Muscle of leg (tissue), 11 donors: ENCODE measurements around the gene SERAC1. TPM values are rescaled to one million over a fixed set of nuclear protein-coding genes. Genes with fewer than 3 reads are reported as not detected.
"Not testable (repeated sequence)": the region's sequence is repeated elsewhere in the genome, so short reads cannot be mapped to it uniquely, and the experiment has no call there.

ENCODE experiments used
- DNase-seq: peaks from one replicate; pipeline ENCODE4 v3.0.0; 2013
- H3K27ac ChIP-seq: one replicate; pipeline ENCODE4 v1.5.1; 2013; ENCODE audit warnings: mild to moderate bottlenecking, low read length, control low read depth
- H3K27me3 ChIP-seq: one replicate; pipeline ENCODE4 v1.6.1; 2013; ENCODE audit warnings: low read length; ENCODE audit not compliant: control insufficient read depth, insufficient read depth
- H3K36me3 ChIP-seq: one replicate; pipeline ENCODE4 v1.6.1; 2013; ENCODE audit warnings: low read length; ENCODE audit not compliant: control insufficient read depth, insufficient read depth
- H3K4me1 ChIP-seq: one replicate; pipeline ENCODE4 v1.6.1; 2013; ENCODE audit warnings: low read length; ENCODE audit not compliant: control insufficient read depth, insufficient read depth
- H3K4me3 ChIP-seq: one replicate; pipeline ENCODE4 v1.5.1; 2013; ENCODE audit warnings: low read length, control low read depth
- H3K9me3 ChIP-seq: replicated peaks from 2 replicates; pipeline ENCODE4 v1.6.1; 2013; ENCODE audit warnings: low read depth, low read length; ENCODE audit not compliant: control insufficient read depth
- WGBS: methylation state at CpG from one replicate; pipeline ENCODE4 v1.1.5; 2013; ENCODE audit warnings: missing lambda C conversion rate; ENCODE audit not compliant: insufficient coverage; 5-methylcytosine and 5-hydroxymethylcytosine counted together
- polyA plus RNA-seq, 8 donors: library from polyadenylated mRNA; unstranded; fragments of 120-200 nt; gene quantifications; one replicate each; pipeline versions ENCODE4 v1.2.1 to v1.2.3, GENCODE V29; 2013; ENCODE audit warnings: inconsistent platforms in 1 of 8, low replicate concordance in 1 of 8; ENCODE audit not compliant: insufficient read length in 8 of 8, insufficient read depth in 1 of 8
- total RNA-seq: library from RNA; stranded (reverse); fragments of 120-200 nt; gene quantifications from one replicate; pipeline ENCODE4 v1.2.4, GENCODE V29; 2013

SERAC1 gene
- total and polyA plus RNA-seq, 9 donors: 4.8 to 6.3 (median 5.5) TPM

DNA sequence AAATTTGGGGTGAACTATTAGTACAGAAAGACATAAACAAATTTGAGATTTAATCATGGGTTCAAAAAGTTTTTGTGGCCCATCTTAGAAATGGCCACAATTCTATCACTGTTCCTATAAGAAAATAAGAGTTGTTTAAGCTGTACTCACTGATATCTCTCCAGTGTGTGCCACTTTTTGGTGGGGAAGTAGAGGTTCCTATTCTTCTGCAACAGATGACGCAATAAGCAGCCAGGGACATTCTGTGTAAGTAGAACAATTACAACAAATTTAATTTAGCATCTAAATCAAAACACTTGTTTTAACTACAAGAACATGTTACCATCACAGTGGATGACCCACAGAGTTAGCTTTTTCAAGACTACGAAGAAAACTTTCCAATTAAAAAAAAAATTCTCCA is 9.9 kb downstream of the SERAC1 start:
- H3K4me3 ChIP-seq: no peak overlapping the region
- H3K9me3 ChIP-seq: no peaks in the 10 kb centered on the region

DNA sequence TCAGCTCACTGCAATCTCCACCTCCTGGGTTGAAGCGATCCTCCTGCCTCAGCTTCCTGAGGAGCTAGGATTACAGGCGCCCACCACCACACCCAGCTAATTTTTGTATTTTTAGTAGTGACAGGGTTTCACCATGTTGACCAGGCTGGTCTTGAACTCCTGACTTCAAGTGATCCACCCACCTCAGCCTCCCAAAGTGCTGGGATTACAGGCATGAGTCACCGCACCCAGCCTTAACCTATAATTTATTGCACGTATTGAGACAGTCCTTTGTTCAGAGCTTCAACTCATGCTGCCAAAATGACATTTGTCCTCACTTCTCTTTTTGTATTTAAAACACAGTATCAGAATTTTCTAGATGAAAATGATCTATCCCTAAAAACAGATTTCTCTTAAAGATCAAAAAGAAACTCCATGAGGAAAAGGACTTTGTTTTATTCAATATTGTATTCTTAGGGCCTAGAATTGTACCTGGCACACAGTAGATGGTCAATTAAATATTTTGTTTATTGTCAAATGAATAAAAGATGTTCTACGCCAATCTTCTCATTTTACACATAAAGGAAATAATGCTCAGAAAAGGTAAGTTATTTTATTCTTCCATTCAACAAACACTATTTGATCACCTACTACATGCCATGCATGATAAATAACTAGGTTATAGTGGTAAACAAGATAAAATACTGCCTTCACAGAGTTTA is 10.8 kb downstream of the SERAC1 start:
- H3K27ac ChIP-seq: no peak overlapping the region
- no peak for DNase-seq
- no peaks in the 10 kb centered on the region for H3K27me3 ChIP-seq
- no peaks in the 10 kb centered on the region for H3K4me1 ChIP-seq
- no peaks in the 10 kb centered on the region for H3K9me3 ChIP-seq
- no peaks in the 10 kb centered on the region for H3K36me3 ChIP-seq
- no peak overlapping the region for H3K4me3 ChIP-seq
- 100% methylated on average over 2 of the region's 5 CpGs for WGBS

More for the DNA sequence above, 9.9 kb downstream of the SERAC1 start:
- Histone ChIP-seq H3K27me3 (no peaks in the 10 kb centered on the region), H3K4me1 (no peaks in the 10 kb centered on the region), H3K27ac (no peak overlapping the region), H3K36me3 (no peaks in the 10 kb centered on the region)
- no CpG with 5 or more reads among the region's 2 CpGs for WGBS
- no peak for DNase-seq

DNA sequence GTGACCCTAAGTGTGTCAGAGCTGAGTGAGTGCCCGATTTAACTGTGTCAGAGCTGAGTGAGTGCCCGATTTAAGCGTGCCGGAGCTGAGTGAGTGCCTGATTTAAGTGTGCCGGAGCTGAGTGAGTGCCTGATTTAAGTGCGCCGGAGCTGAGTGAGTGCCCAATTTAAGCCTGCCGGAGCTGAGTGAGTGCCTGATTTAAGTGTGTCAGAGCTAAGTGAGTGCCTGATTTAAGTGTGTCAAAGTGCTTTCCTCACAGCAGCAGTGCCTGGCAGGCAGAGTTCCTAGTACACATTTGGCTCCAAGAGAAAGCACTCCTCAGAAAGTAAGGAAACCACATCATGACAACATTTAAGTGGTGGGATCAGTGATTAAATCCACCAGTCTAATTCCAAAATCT is 13.2 kb downstream of the SERAC1 start:
- Histone ChIP-seq H3K27me3 (no peaks in the 10 kb centered on the region), H3K4me3 (no peak overlapping the region), H3K4me1 (no peaks in the 10 kb centered on the region), H3K9me3 (no peaks in the 10 kb centered on the region), H3K36me3 (no peaks in the 10 kb centered on the region), H3K27ac (no peak overlapping the region)
- WGBS: 92% methylated on average over 8 of the region's 8 CpGs
- DNase-seq: no peak

DNA sequence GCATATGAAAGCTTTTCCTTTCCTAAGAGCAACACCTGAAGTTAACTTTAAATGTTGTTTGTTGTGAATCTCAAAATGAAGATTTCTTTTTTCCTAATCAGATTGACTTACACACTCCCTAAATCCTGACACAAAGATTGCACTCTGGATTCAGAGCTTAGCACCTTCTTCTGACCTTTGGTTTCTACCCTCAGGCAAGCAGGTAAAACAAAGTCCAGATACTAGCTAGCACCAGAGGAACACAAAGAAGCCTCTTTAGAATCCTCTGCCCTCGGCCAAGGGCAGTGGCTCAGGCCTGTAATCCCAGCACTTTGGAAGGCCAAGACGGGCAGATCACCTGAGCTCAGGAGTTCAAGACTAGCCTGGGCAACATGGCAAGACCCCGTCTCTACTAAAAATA is 14.5 kb downstream of the SERAC1 start:
- DNase-seq: no peak
- no peak overlapping the region for H3K4me3 ChIP-seq
- H3K27ac ChIP-seq: no peak overlapping the region
- 100% methylated on average over 1 of the region's 3 CpGs for WGBS
- H3K36me3 ChIP-seq: peaks cover 2% of the 10 kb centered on the region
- no peaks in the 10 kb centered on the region for H3K27me3 ChIP-seq
- H3K9me3 ChIP-seq: no peaks in the 10 kb centered on the region
- H3K4me1 ChIP-seq: no peaks in the 10 kb centered on the region

DNA sequence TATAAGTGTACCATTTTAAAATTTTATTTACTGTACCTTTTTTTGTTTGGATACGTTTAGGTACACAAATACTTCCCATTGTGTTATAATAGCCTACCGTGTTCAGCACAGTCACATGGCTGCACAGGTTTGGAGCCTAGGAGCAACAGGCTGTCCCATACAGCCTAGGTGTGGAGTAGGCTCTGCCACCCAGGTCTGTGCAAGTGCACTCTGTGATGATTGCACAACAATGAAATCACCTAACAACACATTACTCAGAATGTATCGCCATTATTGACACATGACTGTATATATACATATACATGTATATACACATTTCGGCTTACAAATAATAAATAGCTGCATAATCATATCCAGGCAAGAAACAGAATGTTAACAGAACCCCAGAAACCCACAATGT is 15.4 kb downstream of the SERAC1 start:
- WGBS: 100% methylated on average over 1 of the region's 4 CpGs
- no peak overlapping the region for H3K27ac ChIP-seq
- H3K36me3 ChIP-seq: peaks cover 2% of the 10 kb centered on the region

DNA sequence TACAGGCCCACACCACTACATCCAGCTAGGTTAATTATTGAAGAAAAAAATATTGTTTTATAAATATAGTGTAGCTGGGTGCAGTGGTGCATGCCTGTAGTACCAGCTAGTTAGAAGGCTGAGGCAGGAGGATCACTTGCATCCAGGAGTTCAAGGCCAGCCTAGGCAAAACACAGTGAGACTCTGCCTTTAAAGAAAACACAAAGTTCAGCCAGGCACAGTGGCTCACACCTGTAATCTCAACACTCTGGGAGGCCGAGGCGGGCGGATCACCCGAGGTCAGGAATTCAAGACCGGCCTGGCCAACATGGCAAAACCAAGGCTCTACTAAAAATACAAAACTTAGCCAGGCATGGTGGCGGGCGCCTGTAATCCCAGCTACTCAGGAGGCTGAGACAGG is 16.0 kb downstream of the SERAC1 start:
- not testable (repeated sequence) for DNase-seq, H3K36me3 ChIP-seq, H3K27me3 ChIP-seq, H3K4me3 ChIP-seq, H3K27ac ChIP-seq, H3K9me3 ChIP-seq, H3K4me1 ChIP-seq
- WGBS: 96% methylated on average over 4 of the region's 7 CpGs

More for the DNA sequence above, 15.4 kb downstream of the SERAC1 start:
- no peaks in the 10 kb centered on the region for H3K9me3 ChIP-seq
- no peak for DNase-seq
- no peaks in the 10 kb centered on the region for H3K27me3 ChIP-seq
- no peak overlapping the region for H3K4me3 ChIP-seq
- H3K4me1 ChIP-seq: no peaks in the 10 kb centered on the region

DNA sequence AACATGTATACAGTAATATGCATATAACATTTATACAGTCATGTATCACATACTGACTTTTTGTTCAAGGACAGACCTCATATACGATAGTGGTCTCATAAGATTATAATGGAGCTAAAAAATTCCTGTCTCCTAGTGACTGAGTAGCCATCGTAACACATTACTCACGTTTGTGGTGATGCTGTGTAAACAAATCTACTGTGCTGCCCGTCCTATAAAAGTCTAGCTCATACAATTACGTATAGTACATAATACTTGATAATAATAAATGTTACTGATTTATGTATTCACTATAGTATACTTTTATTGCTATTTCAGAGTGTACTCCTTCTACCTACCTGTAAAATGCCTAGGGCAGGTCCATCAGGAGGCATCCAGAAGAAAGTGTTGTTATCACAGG is 17.4 kb downstream of the SERAC1 start:
- Histone ChIP-seq H3K9me3 (no peaks in the 10 kb centered on the region), H3K4me3 (no peak overlapping the region), H3K27ac (no peak overlapping the region), H3K36me3 (peaks cover 5% of the 10 kb centered on the region), H3K4me1 (no peaks in the 10 kb centered on the region), H3K27me3 (no peaks in the 10 kb centered on the region)
- DNase-seq: no peak
- no CpG with 5 or more reads among the region's 5 CpGs for WGBS

DNA sequence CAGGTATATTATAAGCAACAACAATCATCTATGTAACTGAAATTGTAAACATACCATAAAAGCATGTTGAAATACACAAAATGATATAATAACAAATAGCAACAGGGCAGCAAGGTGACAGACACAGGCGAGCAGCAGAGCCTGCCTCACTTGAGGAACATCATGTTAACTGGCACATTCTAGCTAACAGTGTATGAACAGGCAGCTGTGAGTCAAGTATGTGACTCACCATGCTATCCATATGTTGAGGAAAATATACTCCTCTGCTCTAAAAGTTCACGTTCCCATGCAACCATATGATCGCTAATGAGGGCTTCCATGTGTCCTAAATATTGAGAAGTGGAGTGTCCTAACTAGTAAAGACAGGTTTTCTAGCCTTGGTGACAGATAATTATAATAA is 18.4 kb downstream of the SERAC1 start:
- Histone ChIP-seq H3K4me1 (no peaks in the 10 kb centered on the region), H3K27ac (no peak overlapping the region), H3K4me3 (no peak overlapping the region), H3K36me3 (peaks cover 5% of the 10 kb centered on the region), H3K27me3 (no peaks in the 10 kb centered on the region), H3K9me3 (no peaks in the 10 kb centered on the region)
- WGBS: no CpG with 5 or more reads among the region's 3 CpGs
- no peak for DNase-seq

DNA sequence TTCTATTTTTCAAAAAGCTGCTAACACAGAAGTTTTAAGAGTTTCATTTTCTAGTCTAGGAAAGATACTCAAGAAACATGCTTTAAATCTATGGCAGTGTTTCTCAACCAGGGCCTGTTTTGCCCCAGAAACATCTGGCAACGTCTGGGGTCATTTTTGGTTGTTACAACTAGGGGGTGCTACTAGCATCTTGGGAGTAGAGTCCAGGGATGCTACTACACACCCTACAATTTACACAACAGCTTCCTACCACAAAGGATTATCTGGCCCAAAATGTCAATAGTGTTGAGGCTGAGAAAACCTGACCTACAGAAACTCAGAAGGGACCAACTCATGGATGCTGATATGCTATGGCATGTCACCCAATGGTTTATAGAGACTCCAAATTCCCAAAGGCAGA is 24.4 kb downstream of the SERAC1 start:
- DNase-seq: no peak
- Histone ChIP-seq H3K4me1 (no peaks in the 10 kb centered on the region), H3K27ac (no peak overlapping the region), H3K36me3 (peaks cover 15% of the 10 kb centered on the region), H3K4me3 (no peak overlapping the region), H3K9me3 (no peaks in the 10 kb centered on the region), H3K27me3 (no peaks in the 10 kb centered on the region)
- no CpG with 5 or more reads among the region's 1 CpG for WGBS

DNA sequence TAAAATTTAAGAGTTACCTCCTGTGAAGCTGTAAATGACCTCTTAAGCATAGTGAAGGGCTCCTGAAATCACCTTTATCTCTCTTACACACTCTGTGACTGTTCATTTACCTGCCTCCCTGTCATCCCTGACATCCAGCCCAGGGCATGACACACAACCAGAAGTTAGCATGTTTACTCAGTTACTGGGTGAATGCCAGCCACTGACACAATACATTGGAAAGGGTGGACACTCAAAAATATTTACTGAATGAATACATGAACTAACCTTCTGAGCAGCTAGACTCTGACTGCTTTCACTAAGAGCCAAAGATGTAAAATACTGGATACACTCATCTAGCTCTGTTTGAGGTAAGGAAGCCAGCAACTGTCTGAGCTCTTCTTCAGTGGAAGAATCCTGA is 25.3 kb downstream of the SERAC1 start:
- Histone ChIP-seq H3K4me3 (no peak overlapping the region), H3K9me3 (no peaks in the 10 kb centered on the region), H3K27me3 (no peaks in the 10 kb centered on the region), H3K4me1 (no peaks in the 10 kb centered on the region), H3K27ac (no peak overlapping the region), H3K36me3 (peaks cover 15% of the 10 kb centered on the region)
- peak; percentile 29 for DNase-seq

DNA sequence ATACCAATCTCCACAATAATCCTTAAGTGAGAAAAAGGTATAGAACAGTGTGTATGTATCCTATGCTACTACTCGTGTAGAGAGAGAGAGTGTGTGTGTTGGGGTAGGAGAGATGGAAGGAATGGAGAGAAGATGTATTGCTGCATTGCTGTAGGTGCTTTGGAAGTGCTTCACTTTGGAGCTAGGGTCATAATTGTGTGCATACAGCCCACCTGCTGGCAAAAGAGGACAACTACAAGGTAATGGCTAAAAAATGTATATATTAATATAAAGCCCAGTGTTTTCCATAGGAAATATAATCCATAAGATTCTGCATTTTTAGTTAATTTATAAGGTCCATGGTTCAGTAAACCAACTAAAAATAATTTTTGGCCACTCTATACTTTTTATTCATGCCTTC is 36.1 kb downstream of the SERAC1 start:
- H3K27ac ChIP-seq: no peak overlapping the region
- H3K4me1 ChIP-seq: no peaks in the 10 kb centered on the region
- peaks cover 3% of the 10 kb centered on the region for H3K36me3 ChIP-seq
- H3K9me3 ChIP-seq: no peaks in the 10 kb centered on the region
- WGBS: no CpG with 5 or more reads among the region's 1 CpG
- H3K4me3 ChIP-seq: no peak overlapping the region
- peak; percentile 14 for DNase-seq
- no peaks in the 10 kb centered on the region for H3K27me3 ChIP-seq
